Esophagus squamous epithelium (tissue), 4 donors: ENCODE data around the gene BBLN.

ENCODE experiments used
- CTCF ChIP-seq, 6 experiments: fragments of 450-650 bp in 4 of 6; fragments of 200-600 bp in 2 of 6; sonication (generic) in 2 of 6; IDR thresholded peaks; one replicate each; pipeline ENCODE4 v1.5.1; 2016 to 2019; ENCODE audit warnings: antibody characterized with exemption in 6 of 6, mild to moderate bottlenecking in 4 of 6, moderate library complexity in 4 of 6
- POLR2A ChIP-seq, 4 donors: fragments of 450-650 bp; IDR thresholded peaks; one replicate each; pipeline ENCODE4 v1.6.1; 2017; ENCODE audit warnings: antibody characterized with exemption in 4 of 4, mild to moderate bottlenecking in 4 of 4, moderate library complexity in 3 of 4

DNA sequence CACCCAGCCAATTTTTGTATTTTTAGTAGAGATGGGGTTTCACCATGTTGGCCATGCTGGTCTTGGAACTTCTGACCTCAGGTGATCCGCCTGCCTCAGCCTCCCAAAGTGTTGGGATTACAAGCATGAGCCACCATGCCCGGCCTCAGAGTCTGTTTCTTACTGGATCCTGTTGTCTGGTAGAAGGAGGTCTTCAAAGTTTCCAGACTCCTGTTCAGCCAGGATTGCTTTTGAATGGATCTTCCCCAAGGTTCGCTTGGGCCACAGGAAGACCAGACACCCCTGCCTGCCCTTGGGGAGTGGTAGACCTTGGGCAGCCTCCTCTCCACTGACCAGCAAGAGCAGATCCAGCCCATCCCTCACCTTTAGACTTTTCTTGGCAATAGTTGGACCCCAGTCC lies 18.5 kb upstream of the BBLN start:
- TF ChIP-seq CTCF (IDR thresholded peaks at IDR 0.05) (no peak), POLR2A (IDR thresholded peaks at IDR 0.05) (no peak)
